ENCODE results near the gene PEAR1. TPM values are rescaled to one million over a fixed set of nuclear protein-coding genes. Genes with fewer than 3 reads are reported as not detected.

PEAR1 gene
- total and polyA plus RNA-seq, 2 of the 8 experiments (the other 6 are each of a cell fraction or from before 2014, with no cell fraction given): 0.63 to 0.71 TPM

DNA sequence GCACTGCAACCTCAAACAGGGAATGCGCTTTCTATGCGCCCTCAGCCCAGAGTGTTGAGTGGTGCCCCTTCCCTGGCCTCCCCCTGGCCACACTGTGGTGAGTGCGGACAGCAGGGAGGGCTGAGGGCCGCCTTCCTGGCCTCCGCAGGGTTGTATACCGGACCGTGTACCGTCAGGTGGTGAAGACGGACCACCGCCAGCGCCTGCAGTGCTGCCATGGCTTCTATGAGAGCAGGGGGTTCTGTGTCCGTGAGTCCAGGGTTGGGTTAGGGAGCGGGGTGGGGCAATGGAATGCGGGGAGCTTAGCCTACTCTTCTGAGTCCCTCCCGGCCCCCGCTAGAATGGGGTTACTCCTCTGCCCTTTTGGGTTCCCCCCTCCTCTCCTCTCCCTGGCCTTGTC is 11.7 kb downstream of the PEAR1 start:
- no peak overlapping the region for H3K4ac ChIP-seq (replicated peaks; ENCODE audit: insufficient read length, low read depth, low read length)
- no peak overlapping the region for H3K23ac ChIP-seq (ENCODE audit: insufficient read length)
- H4K20me1 ChIP-seq (replicated peaks in 1 of 2; ENCODE audit: control insufficient read depth in 1 of 2, insufficient read depth in 2 of 2, low read length in 2 of 2): peaks cover 0 to 2% of the 10 kb centered on the region in 2 experiments
- H3K4me1 ChIP-seq (replicated peaks in 1 of 4; ENCODE audit: control insufficient read depth in 3 of 4, insufficient read depth in 4 of 4, low read length in 3 of 4): peaks cover 0 to 4% (median 0%) of the 10 kb centered on the region in 4 experiments; a peak in 4 of 7 replicates
- DNase-seq (ENCODE audit: low read depth in 1 of 2, low spot score in 2 of 2) (no peak), FAIRE-seq (no peak)
- no peaks in the 10 kb centered on the region for H3K36me3 ChIP-seq (ENCODE audit: control insufficient read depth in 2 of 4, insufficient read depth in 4 of 4, low read length in 3 of 4)
- no peak overlapping the region for H4K91ac ChIP-seq (replicated peaks; ENCODE audit: insufficient read length, low read length)
- no peak overlapping the region for H2BK15ac ChIP-seq (ENCODE audit: low read length)
- H4K5ac ChIP-seq (ENCODE audit: insufficient read length, low read depth, low read length): no peak overlapping the region
- H3K79me1 ChIP-seq (ENCODE audit: low read depth, low read length): no peaks in the 10 kb centered on the region
- H3K14ac ChIP-seq (ENCODE audit: insufficient read length): no peak overlapping the region
- no peak overlapping the region for H3K56ac ChIP-seq (replicated peaks; ENCODE audit: insufficient read length, low read depth, low read length)
- no peak overlapping the region for H4K8ac ChIP-seq (ENCODE audit: extremely low read depth, insufficient read depth, low read length)
- H3K4me3 ChIP-seq (ENCODE audit: extremely low read depth in 1 of 4, insufficient read depth in 2 of 4, low read depth in 3 of 4, low read length in 4 of 4): no peak overlapping the region
- POLR2A ChIA-PET (ENCODE audit: partially characterized antibody): no interaction called here
- no peak overlapping the region for H2AFZ ChIP-seq (ENCODE audit: low read length)
- H3K9me3 ChIP-seq (ENCODE audit: insufficient read depth in 2 of 2, low read depth in 1 of 2, low read length in 1 of 2): peaks cover 0 to 4% of the 10 kb centered on the region in 2 experiments; a peak in 1 of 4 replicates
- WGBS, 2 experiments (ENCODE audit: extremely low coverage in 1 of 2, insufficient coverage in 1 of 2, insufficient read length in 1 of 2, insufficient replicate concordance in 2 of 2, low coverage in 1 of 2, low lambda C conversion rate in 2 of 2, missing lambda C conversion rate in 1 of 2): 79% methylated on average over 13 of the region's 16 CpGs; no CpG with 5 or more reads in 1 of the 2 experiments
- H2AK5ac ChIP-seq (ENCODE audit: low read depth, low read length): no peak overlapping the region
- H2BK120ac ChIP-seq (replicated peaks; ENCODE audit: low read depth, low read length): no peak overlapping the region
- CTCF ChIA-PET (ENCODE audit: partially characterized antibody): interaction anchor here (2.2 to 2.4 kb wide), 2 partner anchors 8 to 13 kb away, joined by 9 to 13 read pairs; partner anchors contain the start of gene PEAR1
- no peak overlapping the region for H2BK20ac ChIP-seq (ENCODE audit: low read length)
- H3K23me2 ChIP-seq (ENCODE audit: low read depth, low read length): no peaks in the 10 kb centered on the region
- H3K18ac ChIP-seq (ENCODE audit: extremely low read depth, low read length): no peak overlapping the region
- no peak overlapping the region for H3K9ac ChIP-seq (replicated peaks in 1 of 4; ENCODE audit: extremely low read depth in 1 of 4, low read depth in 3 of 4, low read length in 3 of 4)
- peaks cover 0 to 2% (median 0%) of the 10 kb centered on the region in 4 experiments; a peak in 4 of 7 replicates for H3K27me3 ChIP-seq (replicated peaks in 1 of 4; ENCODE audit: control insufficient read depth in 3 of 4, extremely low read depth in 1 of 4, insufficient read depth in 3 of 4, low read length in 3 of 4)
- H3K79me2 ChIP-seq (ENCODE audit: control insufficient read depth in 1 of 2, insufficient read depth in 2 of 2, low read length in 2 of 2): no peaks in the 10 kb centered on the region
- no peak overlapping the region for H3K4me2 ChIP-seq (ENCODE audit: insufficient read depth in 1 of 2, low read depth in 2 of 2, low read length in 2 of 2)
- H2BK5ac ChIP-seq (ENCODE audit: low read depth, low read length): no peak overlapping the region
- no peak overlapping the region for H3K27ac ChIP-seq (ENCODE audit: low read depth, low read length)
- 0 out of 2 replicates have a peak overlapping the region, but pooled peaks have one; percentile 27 for H2BK12ac ChIP-seq (ENCODE audit: low read depth, low read length)
- TF ChIP-seq, protein P1, sequence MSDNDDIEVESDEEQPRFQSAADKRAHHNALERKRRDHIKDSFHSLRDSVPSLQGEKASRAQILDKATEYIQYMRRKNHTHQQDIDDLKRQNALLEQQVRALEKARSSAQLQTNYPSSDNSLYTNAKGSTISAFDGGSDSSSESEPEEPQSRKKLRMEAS (IDR thresholded peaks at IDR 0.05): no peak
- TF ChIP-seq RFX5 (IDR thresholded peaks at IDR 0.05; ENCODE audit: borderline replicate concordance, low read depth, low read length) (no peak), HDAC2 (IDR thresholded peaks at IDR 0.05; ENCODE audit: borderline replicate concordance in 1 of 2, low read depth in 2 of 2, low read length in 2 of 2) (no peak), GABPA (IDR thresholded peaks at IDR 0.05; ENCODE audit: borderline replicate concordance, insufficient read depth, low read length) (no peak), HDAC6 (IDR thresholded peaks at IDR 0.05; ENCODE audit: low read depth, low read length) (no peak), RNF2 (IDR thresholded peaks at IDR 0.05; ENCODE audit: borderline replicate concordance, low read depth, low read length, missing control alignments, poor library complexity, severe bottlenecking) (no peak), GTF2F1 (IDR thresholded peaks at IDR 0.05; ENCODE audit: borderline replicate concordance, low read depth, low read length) (no peak), CHD1 (IDR thresholded peaks at IDR 0.05; ENCODE audit: low read depth, low read length) (no peak), SP2 (IDR thresholded peaks at IDR 0.05; ENCODE audit: low read length) (no peak), EP300 (IDR thresholded peaks at IDR 0.05; ENCODE audit: borderline replicate concordance in 1 of 2, low read depth in 2 of 2, low read length in 2 of 2) (no peak)
- TF ChIP-seq, protein P2, sequence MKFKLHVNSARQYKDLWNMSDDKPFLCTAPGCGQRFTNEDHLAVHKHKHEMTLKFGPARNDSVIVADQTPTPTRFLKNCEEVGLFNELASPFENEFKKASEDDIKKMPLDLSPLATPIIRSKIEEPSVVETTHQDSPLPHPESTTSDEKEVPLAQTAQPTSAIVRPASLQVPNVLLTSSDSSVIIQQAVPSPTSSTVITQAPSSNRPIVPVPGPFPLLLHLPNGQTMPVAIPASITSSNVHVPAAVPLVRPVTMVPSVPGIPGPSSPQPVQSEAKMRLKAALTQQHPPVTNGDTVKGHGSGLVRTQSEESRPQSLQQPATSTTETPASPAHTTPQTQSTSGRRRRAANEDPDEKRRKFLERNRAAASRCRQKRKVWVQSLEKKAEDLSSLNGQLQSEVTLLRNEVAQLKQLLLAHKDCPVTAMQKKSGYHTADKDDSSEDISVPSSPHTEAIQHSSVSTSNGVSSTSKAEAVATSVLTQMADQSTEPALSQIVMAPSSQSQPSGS (IDR thresholded peaks at IDR 0.05; ENCODE audit: low read length): no peak
